HG03175 (cell line): ENCODE results near the gene PIRT.

Experiments
- ATAC-seq: cut with Tn5 transposase; IDR thresholded peaks from one replicate; pipeline ENCODE4 v1.9.1; 2021; ENCODE audit warnings: mild to moderate bottlenecking, moderate library complexity; ENCODE audit not compliant: unreplicated experiment

PIRT gene

GRCh38 chr17:10821770-10822169 lies 16.1 kb downstream of the PIRT start:
- no peak for ATAC-seq

GRCh38 chr17:10821054-10821453 lies 16.8 kb downstream of the PIRT start:
- ATAC-seq, result no peak

GRCh38 chr17:10815319-10815718 lies 22.6 kb downstream of the PIRT start:
- ATAC-seq, result no peak

- no peak for ATAC-seq
Observed at GRCh38 chr17:10814075-10814474, 23.8 kb downstream of the PIRT start.

GRCh38 chr17:10812674-10813073 lies 25.2 kb downstream of the PIRT start:
- no peak for ATAC-seq

- no peak for ATAC-seq
Observed at GRCh38 chr17:10809605-10810004, 28.3 kb downstream of the PIRT start.

- ATAC-seq, result no peak
Observed at GRCh38 chr17:10807704-10808128, 30.2 kb downstream of the PIRT start.

GRCh38 chr17:10806545-10807262 lies 31.2 kb downstream of the PIRT start:
- no peak for ATAC-seq

- ATAC-seq, result no peak
Observed at GRCh38 chr17:10805911-10806310, 32.0 kb downstream of the PIRT start.

GRCh38 chr17:10804546-10804945 lies 33.3 kb downstream of the PIRT start:
- ATAC-seq, result no peak

GRCh38 chr17:10803830-10804475 lies 33.9 kb downstream of the PIRT start, which contains the start of gene TMEM238L:
TSS of gene TMEM238L (minus strand) at chr17:10804099. CDS start at chr17:10803963, 136 bp downstream.
- ATAC-seq, result no peak

GRCh38 chr17:10803350-10803749 lies 34.5 kb downstream of the PIRT start:
- ATAC-seq, result no peak

- no peak for ATAC-seq
Observed at GRCh38 chr17:10802496-10803284, 35.2 kb downstream of the PIRT start.

- ATAC-seq, result no peak
Observed at GRCh38 chr17:10799407-10799806, 38.5 kb downstream of the PIRT start.

GRCh38 chr17:10798910-10799309 lies 39.0 kb downstream of the PIRT start:
- no peak for ATAC-seq

GRCh38 chr17:10798332-10798749 lies 39.5 kb downstream of the PIRT start:
- no peak for ATAC-seq

- ATAC-seq, result no peak
Observed at GRCh38 chr17:10797476-10798328, 40.2 kb downstream of the PIRT start.

GRCh38 chr17:10793816-10794215 lies 44.1 kb downstream of the PIRT start:
- ATAC-seq, result no peak

GRCh38 chr17:10793256-10793655 lies 44.6 kb downstream of the PIRT start:
- ATAC-seq, result no peak

GRCh38 chr17:10792151-10792550 lies 45.7 kb downstream of the PIRT start:
- no peak for ATAC-seq
